Astrocyte of the spinal cord (primary cell): ENCODE measurements around the gene LIN7C.

Experiments used
- DNase-seq: peaks from one replicate; pipeline ENCODE4 v3.0.0; 2011; ENCODE audit warnings: low read depth, low spot score
- H3K4me3 ChIP-seq: 2 replicates; pipeline ENCODE4 v1.5.1; 2011; ENCODE audit warnings: low read depth, mild to moderate bottlenecking, low read length, moderate library complexity
- in situ Hi-C: cut with HindIII; loops from 2 replicates; pipeline ENCODE4 v1.10.0; 2017; ENCODE audit warnings: low sequenced_read_pairs
- TF ChIP-seq, protein P1 (sequence below): IDR thresholded peaks from 2 replicates; pipeline ENCODE4 v1.5.1; 2012; ENCODE audit warnings: low read depth, mild to moderate bottlenecking, low read length, inconsistent platforms

Gene LIN7C

GRCh38 chr11:27468995-27469695 lies 37.4 kb downstream of the LIN7C start:
- DNase-seq: no peak
- H3K4me3 ChIP-seq: no peak overlapping the region
- in situ Hi-C loops: no loop called here
- TF ChIP-seq, protein P1, sequence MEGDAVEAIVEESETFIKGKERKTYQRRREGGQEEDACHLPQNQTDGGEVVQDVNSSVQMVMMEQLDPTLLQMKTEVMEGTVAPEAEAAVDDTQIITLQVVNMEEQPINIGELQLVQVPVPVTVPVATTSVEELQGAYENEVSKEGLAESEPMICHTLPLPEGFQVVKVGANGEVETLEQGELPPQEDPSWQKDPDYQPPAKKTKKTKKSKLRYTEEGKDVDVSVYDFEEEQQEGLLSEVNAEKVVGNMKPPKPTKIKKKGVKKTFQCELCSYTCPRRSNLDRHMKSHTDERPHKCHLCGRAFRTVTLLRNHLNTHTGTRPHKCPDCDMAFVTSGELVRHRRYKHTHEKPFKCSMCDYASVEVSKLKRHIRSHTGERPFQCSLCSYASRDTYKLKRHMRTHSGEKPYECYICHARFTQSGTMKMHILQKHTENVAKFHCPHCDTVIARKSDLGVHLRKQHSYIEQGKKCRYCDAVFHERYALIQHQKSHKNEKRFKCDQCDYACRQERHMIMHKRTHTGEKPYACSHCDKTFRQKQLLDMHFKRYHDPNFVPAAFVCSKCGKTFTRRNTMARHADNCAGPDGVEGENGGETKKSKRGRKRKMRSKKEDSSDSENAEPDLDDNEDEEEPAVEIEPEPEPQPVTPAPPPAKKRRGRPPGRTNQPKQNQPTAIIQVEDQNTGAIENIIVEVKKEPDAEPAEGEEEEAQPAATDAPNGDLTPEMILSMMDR: no peak

GRCh38 chr11:27468209-27468994 lies 38.2 kb downstream of the LIN7C start:
- DNase-seq: peak; percentile 78
- in situ Hi-C loops: no loop called here
- TF ChIP-seq, protein P1: no peak
- H3K4me3 ChIP-seq: no peak overlapping the region

DNA sequence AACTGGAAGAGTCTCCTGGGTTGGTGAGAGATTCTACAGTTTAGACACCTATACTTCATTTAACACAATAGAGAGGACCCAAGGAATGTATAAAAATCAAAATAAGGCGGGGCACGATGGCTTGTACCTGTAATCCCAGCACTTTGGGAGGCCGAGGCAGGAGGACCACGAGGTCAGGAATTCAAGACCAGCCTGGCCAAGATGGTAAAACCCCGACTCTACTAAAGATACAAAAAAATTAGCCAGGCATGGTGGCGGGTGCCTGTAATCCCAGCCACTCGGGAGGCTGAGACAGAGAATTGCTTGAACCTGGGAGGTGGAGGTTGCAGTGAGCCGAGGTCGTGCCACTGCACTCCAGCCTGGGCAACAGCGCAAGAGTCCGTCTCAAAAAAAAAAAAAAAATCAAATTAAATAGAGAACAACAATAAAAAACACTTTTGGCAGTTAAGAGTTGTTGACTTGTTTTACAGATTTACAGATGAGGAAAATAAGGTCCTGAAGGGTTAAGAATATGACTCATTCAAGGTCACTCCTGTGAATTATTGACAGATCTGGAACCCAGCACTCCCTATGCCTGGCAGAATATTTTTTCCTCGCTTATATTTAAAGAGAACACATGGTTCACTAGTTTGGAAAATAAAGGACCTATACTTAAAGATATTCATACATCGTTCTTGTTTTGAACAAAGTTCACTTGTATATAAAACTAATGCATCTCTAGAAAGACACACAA lies 39.2 kb downstream of the LIN7C start:
- H3K4me3 ChIP-seq: no peak overlapping the region
- no peak for DNase-seq
- in situ Hi-C loops: no loop called here
- TF ChIP-seq, protein P1: no peak

DNA sequence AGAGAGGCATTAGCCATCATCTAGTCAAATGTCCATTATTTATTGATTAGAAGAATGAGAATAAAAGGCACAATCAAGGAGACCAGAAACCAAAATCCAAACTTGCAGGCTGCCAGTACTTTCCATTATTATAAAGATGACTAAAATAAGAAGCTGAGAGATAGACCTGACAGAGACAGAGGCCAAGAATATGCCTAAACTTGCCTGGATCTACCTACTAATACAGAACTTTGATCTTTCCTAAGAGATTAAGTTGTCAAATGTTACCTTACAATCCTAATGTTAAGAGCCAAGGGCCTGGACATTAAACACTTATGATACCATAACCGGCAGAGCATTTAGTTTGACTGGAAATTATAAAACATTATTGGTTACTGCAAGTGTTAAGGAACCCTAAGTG lies 40.2 kb downstream of the LIN7C start:
- H3K4me3 ChIP-seq: no peak overlapping the region
- TF ChIP-seq, protein P1: no peak
- in situ Hi-C loops: no loop called here
- no peak for DNase-seq

DNA sequence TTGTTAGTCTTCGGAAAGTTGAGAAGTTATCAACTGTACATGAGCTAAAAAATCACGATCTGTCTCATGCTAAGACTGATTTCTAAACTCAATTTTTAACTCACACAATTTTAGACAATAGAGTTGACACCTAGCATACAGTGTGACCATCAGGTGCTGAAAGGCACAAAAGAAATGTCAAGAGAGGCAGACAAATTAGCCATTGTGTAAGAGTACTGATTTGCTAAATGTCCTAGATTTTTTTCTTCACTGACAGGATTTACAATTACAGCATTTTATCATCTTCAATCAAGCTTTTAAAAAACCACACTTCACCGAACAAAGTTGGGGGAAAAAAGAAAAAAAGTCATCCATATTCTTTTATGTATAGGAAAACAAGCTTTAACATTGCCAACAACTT lies 40.9 kb downstream of the LIN7C start:
- in situ Hi-C loops: no loop called here
- TF ChIP-seq, protein P1: no peak
- H3K4me3 ChIP-seq: no peak overlapping the region
- no peak for DNase-seq

- no peak overlapping the region for H3K4me3 ChIP-seq
- DNase-seq: no peak
- TF ChIP-seq, protein P1: no peak
- in situ Hi-C loops: no loop called here
Measured at GRCh38 chr11:27464909-27465308, 41.7 kb downstream of the LIN7C start.
